Gastroesophageal sphincter (tissue), 4 donors: ENCODE data around the gene PKD2L2. TPM values are rescaled to one million over a fixed set of nuclear protein-coding genes. Genes with fewer than 3 reads are reported as not detected.

Experiments
- ATAC-seq: fragments of 150-250 bp; one replicate; pipeline ENCODE4 v1.9.1; 2016; ENCODE audit warnings: mild to moderate bottlenecking, moderate library complexity
- H3K27ac ChIP-seq, 4 donors: fragments of 200-600 bp; sonication (generic) in 3 of 4; 1 replicate in 3 of 4; 2 replicates in 1 of 4; pipeline ENCODE4 v1.5.1; 2016 to 2019
- H3K27me3 ChIP-seq: fragments of 200-600 bp; sonication (generic); one replicate; pipeline ENCODE4 v1.5.1; 2019
- H3K36me3 ChIP-seq, 2 donors: fragments of 200-600 bp; sonication (generic); one replicate each; pipeline ENCODE4 v1.5.1; 2019; ENCODE audit warnings: control low read depth in 1 of 2
- H3K4me1 ChIP-seq, 3 donors: fragments of 200-600 bp; sonication (generic); 1 replicate in 2 of 3; 2 replicates in 1 of 3; pipeline ENCODE4 v1.5.1; 2016 to 2019; ENCODE audit warnings: control low read depth in 2 of 3
- H3K4me3 ChIP-seq, 2 donors: fragments of 200-600 bp; sonication (generic); one replicate each; pipeline ENCODE4 v1.5.1; 2019; ENCODE audit warnings: mild to moderate bottlenecking in 1 of 2, moderate library complexity in 1 of 2
- H3K9me3 ChIP-seq, 3 donors: fragments of 200-600 bp; sonication (generic); one replicate each; pipeline ENCODE4 v1.5.1; 2017 to 2019; ENCODE audit warnings: control low read depth in 2 of 3
- EP300 ChIP-seq: sonication (generic); formaldehyde crosslinking; IDR thresholded peaks from one replicate; pipeline ENCODE4 v1.6.1; 2017; ENCODE audit warnings: antibody characterized with exemption, mild to moderate bottlenecking
- POLR2A ChIP-seq, 2 donors: fragments of 450-650 bp; IDR thresholded peaks; one replicate each; pipeline ENCODE4 v1.6.1; 2017; ENCODE audit warnings: antibody characterized with exemption in 2 of 2, mild to moderate bottlenecking in 2 of 2, moderate library complexity in 1 of 2
- POLR2AphosphoS5 ChIP-seq: sonication (generic); formaldehyde crosslinking; IDR thresholded peaks from one replicate; pipeline ENCODE4 v1.6.1; 2017; ENCODE audit warnings: antibody characterized with exemption
- WGBS, 2 donors: methylation state at CpG; one replicate each; pipeline ENCODE4 v1.1.5; 2018; ENCODE audit warnings: low coverage in 1 of 2; 5-methylcytosine and 5-hydroxymethylcytosine counted together
- total RNA-seq, 4 donors: library from RNA; depleted of rRNA; stranded (reverse); fragments of >200 nt; gene quantifications; one replicate each; pipeline ENCODE4 v1.1.0, GENCODE V29; 2016
- TF ChIP-seq, protein P1 (sequence below), 4 experiments: fragments of 200-600 bp in 2 of 4; fragments of 450-650 bp in 2 of 4; sonication (generic) in 1 of 4; IDR thresholded peaks; one replicate each; pipeline ENCODE4 v1.5.1; 2017 to 2019; ENCODE audit warnings: antibody characterized with exemption in 4 of 4, mild to moderate bottlenecking in 2 of 4, moderate library complexity in 2 of 4

PKD2L2 gene
- total RNA-seq, 4 donors from 2014 or later: 0.15 TPM; not detected in 3

DNA sequence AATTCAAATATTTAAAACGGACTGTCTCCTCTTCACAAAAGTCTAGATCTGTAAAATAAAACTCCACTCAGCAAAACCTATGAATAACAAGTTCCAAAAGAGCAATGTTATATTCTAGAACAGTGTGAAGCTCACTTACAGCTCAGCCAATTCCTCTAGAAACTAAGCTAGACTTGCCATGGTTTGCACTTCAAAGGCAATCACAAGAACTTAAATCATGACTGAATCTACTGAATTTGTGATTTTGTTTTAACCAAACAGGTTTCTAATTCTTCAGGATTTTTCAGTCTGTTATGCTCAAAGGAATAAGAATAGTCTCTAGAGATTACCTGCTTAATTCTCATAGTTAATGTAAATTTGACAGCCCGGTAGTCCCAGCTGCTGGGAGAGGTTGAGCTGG is 1.4 kb upstream of the PKD2L2 start:
- ATAC-seq: no peak
- 79 to 81% methylated on average over 2 of the region's 2 CpGs for WGBS, 2 donors
- no peaks in the 10 kb centered on the region for H3K36me3 ChIP-seq
- no peaks in the 10 kb centered on the region for H3K9me3 ChIP-seq
- no peak overlapping the region for H3K4me3 ChIP-seq
- H3K4me1 ChIP-seq: peaks cover 0 to 23% (median 0%) of the 10 kb centered on the region in 3 donors
- TF ChIP-seq POLR2AphosphoS5: no peak
- TF ChIP-seq EP300: no peak
- no peak for TF ChIP-seq POLR2A (IDR thresholded peaks at IDR 0.05)
- TF ChIP-seq, protein P1, sequence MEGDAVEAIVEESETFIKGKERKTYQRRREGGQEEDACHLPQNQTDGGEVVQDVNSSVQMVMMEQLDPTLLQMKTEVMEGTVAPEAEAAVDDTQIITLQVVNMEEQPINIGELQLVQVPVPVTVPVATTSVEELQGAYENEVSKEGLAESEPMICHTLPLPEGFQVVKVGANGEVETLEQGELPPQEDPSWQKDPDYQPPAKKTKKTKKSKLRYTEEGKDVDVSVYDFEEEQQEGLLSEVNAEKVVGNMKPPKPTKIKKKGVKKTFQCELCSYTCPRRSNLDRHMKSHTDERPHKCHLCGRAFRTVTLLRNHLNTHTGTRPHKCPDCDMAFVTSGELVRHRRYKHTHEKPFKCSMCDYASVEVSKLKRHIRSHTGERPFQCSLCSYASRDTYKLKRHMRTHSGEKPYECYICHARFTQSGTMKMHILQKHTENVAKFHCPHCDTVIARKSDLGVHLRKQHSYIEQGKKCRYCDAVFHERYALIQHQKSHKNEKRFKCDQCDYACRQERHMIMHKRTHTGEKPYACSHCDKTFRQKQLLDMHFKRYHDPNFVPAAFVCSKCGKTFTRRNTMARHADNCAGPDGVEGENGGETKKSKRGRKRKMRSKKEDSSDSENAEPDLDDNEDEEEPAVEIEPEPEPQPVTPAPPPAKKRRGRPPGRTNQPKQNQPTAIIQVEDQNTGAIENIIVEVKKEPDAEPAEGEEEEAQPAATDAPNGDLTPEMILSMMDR (IDR thresholded peaks at IDR 0.05): no peak
- H3K27me3 ChIP-seq: no peaks in the 10 kb centered on the region
- H3K27ac ChIP-seq: peak overlapping the region in 2 of 4 donors; percentile 80 to 88

DNA sequence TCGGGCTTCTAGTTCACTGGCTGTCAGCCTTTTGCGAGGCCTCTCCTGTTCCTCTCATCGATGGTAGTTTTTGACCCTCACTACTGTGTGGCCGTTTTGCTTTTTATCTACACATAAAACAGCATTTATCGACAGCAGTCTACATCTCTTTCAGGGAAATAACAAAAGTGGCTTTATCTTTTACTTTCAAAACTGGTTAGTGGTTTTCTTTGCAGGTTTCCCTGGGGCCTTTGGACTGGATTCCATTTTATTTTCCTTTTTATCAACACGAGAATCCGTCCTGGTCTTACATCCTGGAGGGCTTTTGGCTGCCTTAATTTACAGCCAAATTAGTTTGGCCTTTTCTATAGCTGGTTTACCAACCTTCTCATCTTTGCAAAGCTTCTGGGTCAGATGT is 793 bp upstream of the PKD2L2 start:
- peaks cover 0 to 23% (median 0%) of the 10 kb centered on the region in 3 donors for H3K4me1 ChIP-seq
- TF ChIP-seq EP300: no peak
- TF ChIP-seq, protein P1 (IDR thresholded peaks at IDR 0.05): no peak
- no peak for ATAC-seq
- H3K36me3 ChIP-seq: no peaks in the 10 kb centered on the region
- no peaks in the 10 kb centered on the region for H3K27me3 ChIP-seq
- WGBS, 2 donors: 51 to 72% methylated on average over 6 to 7 of the region's 7 CpGs
- H3K27ac ChIP-seq: peak overlapping the region; percentile 39 to 88 (median 80)
- H3K4me3 ChIP-seq: peak overlapping the region in 1 of 2 donors; percentile 58
- H3K9me3 ChIP-seq: no peaks in the 10 kb centered on the region

DNA sequence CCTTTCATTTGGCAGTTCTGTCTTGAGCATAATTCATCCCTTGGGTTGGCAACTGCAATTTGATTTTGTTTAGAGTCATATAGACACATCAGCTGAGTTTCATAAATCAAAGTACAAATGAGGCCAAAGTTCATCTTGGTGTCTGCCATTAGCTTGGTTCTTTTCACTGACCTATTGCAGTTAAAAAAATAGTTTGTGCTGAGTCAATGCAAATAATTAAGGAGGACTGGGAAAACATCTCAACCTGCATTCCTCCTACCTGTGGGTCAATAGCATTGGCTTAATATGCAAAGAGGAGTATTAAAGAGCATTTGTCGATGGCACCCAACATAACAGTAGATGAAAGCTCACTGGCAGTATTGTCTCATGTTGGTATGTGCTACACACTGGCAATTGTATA is 1.6 kb downstream of the PKD2L2 start:
- no peak for ATAC-seq
- no peaks in the 10 kb centered on the region for H3K9me3 ChIP-seq
- no peak overlapping the region for H3K4me3 ChIP-seq
- peaks cover 0 to 23% (median 0%) of the 10 kb centered on the region in 3 donors for H3K4me1 ChIP-seq
- H3K27ac ChIP-seq: no peak overlapping the region
- WGBS, 2 donors: 86% methylated on average over 1 of the region's 1 CpG; no CpG with 5 or more reads in 1 of the 2 donors
- TF ChIP-seq POLR2A (IDR thresholded peaks at IDR 0.05) (no peak), EP300 (no peak), POLR2AphosphoS5 (no peak)
- TF ChIP-seq, protein P1 (IDR thresholded peaks at IDR 0.05): no peak
- H3K36me3 ChIP-seq: no peaks in the 10 kb centered on the region
- no peaks in the 10 kb centered on the region for H3K27me3 ChIP-seq

DNA sequence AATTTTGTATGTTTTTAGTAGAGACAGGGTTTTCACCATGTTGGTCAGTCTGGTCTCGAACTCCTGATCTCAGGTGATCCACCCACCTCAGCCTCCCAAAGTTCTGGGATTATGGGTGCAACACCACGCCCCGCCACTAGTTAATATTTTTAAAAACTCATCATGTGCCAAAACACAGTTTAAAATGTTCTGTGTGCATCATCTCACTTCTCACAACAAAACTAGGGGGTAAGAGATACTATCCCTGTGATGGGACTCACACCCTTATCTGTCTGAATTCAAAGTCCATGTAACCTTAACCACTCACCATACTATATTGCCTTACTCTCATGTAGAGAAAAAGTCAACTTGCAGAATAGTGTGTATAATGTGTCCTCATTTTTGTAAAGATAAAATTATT is 2.6 kb downstream of the PKD2L2 start:
- no peaks in the 10 kb centered on the region for H3K36me3 ChIP-seq
- WGBS, 2 donors: 100% methylated on average over 1 to 3 of the region's 3 CpGs

DNA sequence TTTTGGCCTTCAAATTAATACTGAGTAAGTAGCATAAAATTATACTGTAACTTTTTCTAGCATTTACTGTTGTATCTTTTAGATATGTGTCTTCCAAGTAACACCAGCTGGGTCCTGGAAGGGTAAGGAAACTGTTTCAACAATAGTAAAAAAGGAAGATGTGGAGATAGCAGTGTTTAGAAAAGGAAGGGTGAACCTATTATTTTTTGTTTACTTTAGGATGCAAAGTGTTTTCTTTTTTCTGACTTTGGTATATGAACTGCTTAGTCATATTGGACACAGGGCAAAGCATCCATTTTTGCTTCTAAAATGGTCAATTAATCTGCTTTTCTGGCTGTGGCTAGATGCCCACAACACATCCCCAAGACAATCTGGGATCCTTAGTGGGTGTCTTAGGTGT is 5.3 kb downstream of the PKD2L2 start:
- no peak for ATAC-seq

More for the DNA sequence above, 2.6 kb downstream of the PKD2L2 start:
- Histone ChIP-seq H3K4me1 (peaks cover 0 to 18% (median 0%) of the 10 kb centered on the region in 3 donors), H3K27me3 (no peaks in the 10 kb centered on the region), H3K9me3 (no peaks in the 10 kb centered on the region), H3K27ac (no peak overlapping the region), H3K4me3 (no peak overlapping the region)
- ATAC-seq: no peak
- no peak for TF ChIP-seq EP300
- TF ChIP-seq, protein P1 (IDR thresholded peaks at IDR 0.05): peak in 2 of 4 experiments; percentile 11 to 12

More for the DNA sequence above, 5.3 kb downstream of the PKD2L2 start:
- H3K27ac ChIP-seq: no peak overlapping the region
- no peak overlapping the region for H3K4me3 ChIP-seq
- H3K4me1 ChIP-seq: peaks cover 0 to 2% (median 0%) of the 10 kb centered on the region in 3 donors
- no peaks in the 10 kb centered on the region for H3K27me3 ChIP-seq
- TF ChIP-seq EP300 (no peak), POLR2AphosphoS5 (no peak), POLR2A (IDR thresholded peaks at IDR 0.05) (no peak)
- TF ChIP-seq, protein P1 (IDR thresholded peaks at IDR 0.05): no peak
- no peaks in the 10 kb centered on the region for H3K36me3 ChIP-seq
- no peaks in the 10 kb centered on the region for H3K9me3 ChIP-seq
